Measurements from ENCODE around the gene CD247.
A peak's percentile ranks its signal among the peaks of the same experiment; 100 is the strongest.

CD247 gene

DNA sequence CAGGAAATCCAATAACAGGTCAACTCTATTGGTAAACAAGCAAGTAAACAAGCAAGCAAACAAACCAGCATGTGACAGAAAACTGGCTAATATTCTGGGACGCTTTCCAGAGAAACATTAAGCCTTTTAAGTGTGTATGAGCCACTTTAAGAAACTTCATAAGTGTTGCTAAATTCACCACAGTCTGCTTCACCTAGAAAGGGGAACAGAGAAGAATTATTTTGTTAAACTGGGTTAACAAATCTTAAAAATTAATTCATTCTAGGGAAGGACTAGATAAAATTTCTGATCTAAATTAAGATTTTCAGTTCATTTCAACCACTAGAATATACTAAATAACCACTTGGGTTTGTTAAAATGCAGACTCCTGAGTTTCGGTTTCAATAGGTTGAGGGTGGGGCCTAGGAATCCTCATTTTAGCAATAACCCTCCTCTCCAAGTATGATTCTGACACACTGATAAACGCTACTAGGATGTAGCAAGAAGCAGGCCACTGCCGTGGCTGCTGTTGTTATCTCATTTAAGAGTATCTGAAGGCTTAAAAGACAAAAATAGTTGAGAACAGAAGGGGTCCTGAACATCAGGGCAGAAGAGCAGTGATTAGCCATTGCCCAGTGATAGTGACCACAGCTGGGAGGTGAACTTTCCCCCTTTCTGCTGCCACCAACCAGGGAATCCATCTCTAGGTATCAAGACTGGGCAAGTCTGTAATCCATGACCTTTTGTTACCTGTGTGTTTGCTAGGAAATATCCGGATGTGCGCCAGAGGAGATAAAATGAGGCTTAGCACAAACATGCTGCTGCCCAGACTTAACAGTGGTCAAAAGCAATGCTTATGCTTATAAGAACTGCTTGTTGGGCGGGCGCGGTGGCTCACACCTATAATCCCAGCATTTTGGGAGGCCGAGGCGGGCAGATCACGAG lies 24.0 kb upstream of the CD247 start:
- DNase-seq: no peak

DNA sequence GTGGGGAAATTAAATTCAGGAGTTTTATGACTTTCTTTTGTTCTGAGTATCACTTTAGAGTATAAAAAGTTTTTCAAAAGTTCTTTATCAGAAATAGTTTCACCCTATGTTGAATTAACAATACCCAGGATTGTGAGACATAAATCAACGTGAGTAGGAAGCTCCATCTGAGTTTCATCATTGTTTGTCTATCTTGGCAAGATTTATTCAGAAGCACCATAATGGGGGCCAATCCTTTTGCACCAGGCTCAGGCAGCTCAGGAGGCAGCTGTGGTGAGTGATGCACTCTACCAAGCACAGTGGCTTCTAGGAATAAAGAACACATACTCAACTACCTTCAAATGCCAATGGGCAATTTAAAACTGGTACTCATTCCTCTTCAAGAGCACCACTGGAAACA lies 23.3 kb upstream of the CD247 start:
- DNase-seq: no peak

DNA sequence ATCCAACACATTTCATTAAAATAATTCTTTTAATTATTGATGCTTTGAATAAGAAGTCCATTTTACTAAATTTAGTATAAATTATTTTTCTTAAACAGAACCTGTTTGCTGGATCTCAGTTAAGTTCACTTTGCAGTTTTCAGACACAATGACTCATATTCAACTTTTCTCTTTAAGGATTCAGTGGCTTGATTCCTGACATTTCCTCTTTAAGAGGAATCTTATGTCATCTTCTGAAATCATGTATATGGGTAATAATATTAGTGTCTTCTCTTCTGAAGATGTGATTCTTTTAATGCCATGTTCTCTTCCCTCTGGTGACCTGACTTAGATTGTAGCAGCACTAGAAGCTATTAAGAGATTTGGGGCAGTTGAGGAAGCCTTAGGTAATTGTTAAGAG lies 22.7 kb upstream of the CD247 start:
- no peak for DNase-seq

GRCh38 chr1:167538657-167539056 lies 20.3 kb upstream of the CD247 start:
- no peak for DNase-seq

- peak; percentile 5 for DNase-seq
These were observed 15.5 kb upstream of the CD247 start for GRCh38 chr1:167533851-167534300.

DNA sequence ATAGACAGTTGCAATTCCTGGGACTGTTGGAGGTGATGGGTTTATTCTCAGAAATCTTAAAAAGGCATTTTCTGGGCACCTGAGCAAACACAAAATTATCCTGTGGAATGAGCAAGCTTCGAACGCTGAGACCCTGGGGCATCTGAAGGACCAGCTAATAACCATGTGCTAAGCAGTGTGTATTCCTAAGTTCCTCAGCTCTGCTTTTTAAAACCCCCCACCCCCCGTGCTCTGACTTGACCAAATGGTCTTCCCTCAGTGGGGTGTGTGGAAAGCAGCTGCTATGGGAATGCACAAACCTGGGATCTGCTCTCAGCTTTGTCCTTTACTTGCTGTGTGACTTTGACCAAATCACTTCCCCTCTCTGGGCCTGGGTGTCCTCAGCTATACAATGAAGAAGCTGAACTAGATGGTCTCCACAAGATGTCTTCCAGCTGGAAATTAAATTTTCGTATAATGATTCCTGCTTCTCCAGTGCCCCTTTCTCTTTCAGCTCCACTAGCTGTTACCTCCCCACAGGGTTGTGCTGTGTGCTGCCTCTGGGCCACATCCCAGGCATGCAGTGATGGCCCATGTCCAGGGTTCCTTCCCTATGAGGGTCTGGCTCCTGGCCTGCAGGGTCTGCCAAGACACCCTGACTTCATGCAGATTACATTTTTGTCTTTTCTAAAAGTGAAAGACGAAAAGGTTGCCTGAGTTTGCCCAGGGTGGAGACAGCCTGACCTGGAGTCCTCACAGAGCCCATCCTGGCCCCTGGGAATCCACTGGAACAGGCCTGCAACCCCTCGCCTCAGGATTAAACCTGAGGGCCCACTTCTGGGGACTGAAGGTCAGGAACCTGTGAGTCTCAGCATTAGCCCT lies 14.9 kb upstream of the CD247 start:
- DNase-seq: no peak

DNA sequence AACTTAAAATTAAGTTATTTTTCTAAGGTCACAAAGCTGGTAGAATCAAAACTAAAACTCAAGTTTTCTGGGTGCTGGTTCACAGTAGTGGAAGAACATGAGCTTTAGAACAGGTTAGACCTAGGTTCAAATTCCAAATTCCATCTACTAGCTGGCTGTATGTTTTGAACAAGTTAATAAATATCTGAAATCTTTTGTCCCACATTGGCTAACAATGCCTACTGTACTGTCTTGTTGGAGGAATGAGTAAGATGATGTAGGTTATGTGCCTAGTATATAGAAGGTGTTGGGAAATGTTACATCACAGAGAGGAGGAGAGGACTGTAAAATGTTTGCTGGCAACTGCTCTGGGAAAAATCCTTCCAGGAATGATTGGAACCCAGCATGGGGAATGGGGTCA lies 14.0 kb upstream of the CD247 start:
- DNase-seq: no peak

DNA sequence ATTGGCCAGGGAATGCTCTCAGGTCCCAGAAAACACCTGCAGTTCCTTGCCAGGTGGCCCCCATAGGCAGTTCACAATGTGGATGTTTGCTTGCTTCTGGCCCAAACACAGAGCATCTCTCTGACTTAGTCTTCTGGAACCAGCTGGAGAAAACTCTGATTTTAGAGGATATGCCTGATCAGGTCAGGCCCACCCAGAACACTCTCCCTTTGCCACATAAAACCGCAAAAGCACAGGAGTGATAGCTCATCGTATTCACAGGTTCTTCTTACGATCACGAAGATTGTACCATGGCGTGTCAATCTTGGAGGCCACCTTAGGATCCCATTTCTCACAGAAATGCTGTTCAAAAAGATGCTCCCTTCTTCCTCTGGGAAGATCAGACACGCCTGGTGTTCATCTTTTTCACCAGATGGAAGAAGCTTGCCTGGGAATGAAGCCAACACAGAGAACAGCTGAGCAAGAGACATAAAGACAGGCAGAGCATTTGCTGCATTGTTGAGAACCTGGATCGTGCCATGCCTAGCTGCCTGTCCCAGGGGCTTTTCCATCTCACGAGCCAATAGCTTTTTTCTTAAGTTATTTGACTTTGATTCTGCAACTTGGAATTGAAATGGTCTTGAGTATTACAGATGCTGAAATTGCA lies 11.6 kb upstream of the CD247 start:
- no peak for DNase-seq

DNA sequence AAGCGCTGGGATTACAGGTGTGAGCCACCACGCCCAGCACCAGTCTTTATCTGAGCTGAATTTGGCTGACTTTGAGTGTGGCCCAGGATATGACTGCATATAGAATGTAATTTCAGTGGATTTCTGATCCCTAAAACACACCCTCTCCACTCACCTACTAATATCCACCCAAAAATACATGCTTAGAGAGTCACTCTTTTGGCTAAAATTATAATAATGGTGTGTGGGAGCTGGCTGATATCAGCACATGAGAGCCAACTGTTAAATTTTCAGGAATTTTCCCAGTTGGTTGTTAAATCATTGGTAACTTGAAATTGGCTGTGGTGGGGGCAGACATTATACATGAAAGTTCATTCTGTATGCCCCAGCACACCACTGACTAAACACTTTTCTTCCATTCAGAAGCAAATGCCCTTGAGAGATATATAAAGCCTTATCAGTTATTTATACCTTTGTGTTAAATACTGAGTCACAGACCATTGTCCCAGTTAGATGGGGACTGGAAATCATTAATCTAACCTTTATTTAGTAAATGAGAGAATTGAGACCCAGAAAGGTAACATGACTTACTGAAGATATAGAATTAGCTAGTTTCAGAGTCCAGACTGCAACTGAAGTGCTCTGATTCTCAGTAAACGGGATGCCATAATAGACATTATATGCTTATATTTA lies 9.9 kb upstream of the CD247 start:
- DNase-seq: no peak

- no peak for DNase-seq
These were observed 8.5 kb upstream of the CD247 start for GRCh38 chr1:167526667-167527383.

- no peak for DNase-seq
These were observed 6.3 kb upstream of the CD247 start for GRCh38 chr1:167524651-167525050.

- no peak for DNase-seq
These were observed 3.9 kb upstream of the CD247 start for GRCh38 chr1:167522246-167522645.

DNA sequence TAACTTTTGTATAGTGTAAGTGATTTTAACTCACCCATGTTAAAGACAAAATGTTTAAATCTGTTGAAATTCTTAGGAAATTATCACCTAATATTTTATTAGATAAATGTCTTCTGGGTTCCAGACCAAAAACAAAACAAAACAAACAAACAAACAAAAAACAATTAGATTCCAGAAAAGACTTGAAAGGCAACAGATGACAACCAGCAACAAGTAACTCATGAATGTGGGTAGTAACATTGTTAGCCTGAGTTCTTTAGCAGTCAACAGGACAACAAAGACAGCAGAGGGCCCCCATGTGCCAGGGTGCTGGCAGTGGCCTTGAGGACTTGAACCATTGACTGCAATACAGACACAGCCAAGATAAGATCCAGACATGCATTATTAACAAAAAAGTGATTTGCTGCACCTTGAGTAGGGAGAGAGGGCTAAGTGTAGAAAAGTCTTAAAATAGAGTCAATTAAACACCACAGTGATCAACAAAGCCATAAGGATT lies 2.4 kb upstream of the CD247 start:
- no peak for DNase-seq

DNA sequence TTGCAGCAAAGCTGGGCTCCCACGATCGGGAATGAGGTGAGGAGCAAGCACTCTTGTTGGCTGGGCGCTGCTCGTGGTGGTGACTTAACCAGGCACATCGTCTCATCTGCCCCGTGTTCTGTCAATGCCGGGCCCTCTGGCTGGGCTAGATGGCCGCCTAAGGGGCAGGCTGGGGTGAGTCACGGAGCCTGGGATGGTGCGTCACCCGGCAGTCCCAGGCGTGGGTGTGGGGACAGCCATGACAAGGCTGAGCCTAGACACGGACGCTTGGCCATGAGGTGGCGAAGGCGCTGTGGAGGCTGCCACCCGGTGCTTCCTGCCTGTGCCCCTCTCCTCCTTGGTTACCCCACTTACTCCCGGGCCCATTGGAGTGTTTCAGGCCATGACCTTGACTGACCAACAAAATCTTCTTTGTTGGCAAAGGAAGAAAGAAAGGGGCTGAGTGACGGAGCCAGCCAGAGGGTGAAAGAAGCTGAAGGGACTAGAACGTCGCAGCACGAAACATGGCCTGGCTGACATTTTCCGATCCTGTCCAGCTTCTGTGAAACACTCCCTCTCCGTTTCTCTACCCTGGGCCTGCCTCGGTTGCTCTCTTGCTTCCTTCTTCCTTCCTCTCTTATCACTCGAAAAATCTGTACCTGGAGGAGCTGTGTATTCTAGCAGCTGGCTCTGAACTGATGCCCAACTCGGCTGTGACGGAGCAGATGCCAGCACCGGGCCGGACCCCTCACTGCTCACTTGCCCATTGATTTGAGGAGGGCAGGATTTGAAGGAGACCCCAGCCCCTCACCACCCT lies 596 bp downstream of the CD247 start:
- DNase-seq: no peak

DNA sequence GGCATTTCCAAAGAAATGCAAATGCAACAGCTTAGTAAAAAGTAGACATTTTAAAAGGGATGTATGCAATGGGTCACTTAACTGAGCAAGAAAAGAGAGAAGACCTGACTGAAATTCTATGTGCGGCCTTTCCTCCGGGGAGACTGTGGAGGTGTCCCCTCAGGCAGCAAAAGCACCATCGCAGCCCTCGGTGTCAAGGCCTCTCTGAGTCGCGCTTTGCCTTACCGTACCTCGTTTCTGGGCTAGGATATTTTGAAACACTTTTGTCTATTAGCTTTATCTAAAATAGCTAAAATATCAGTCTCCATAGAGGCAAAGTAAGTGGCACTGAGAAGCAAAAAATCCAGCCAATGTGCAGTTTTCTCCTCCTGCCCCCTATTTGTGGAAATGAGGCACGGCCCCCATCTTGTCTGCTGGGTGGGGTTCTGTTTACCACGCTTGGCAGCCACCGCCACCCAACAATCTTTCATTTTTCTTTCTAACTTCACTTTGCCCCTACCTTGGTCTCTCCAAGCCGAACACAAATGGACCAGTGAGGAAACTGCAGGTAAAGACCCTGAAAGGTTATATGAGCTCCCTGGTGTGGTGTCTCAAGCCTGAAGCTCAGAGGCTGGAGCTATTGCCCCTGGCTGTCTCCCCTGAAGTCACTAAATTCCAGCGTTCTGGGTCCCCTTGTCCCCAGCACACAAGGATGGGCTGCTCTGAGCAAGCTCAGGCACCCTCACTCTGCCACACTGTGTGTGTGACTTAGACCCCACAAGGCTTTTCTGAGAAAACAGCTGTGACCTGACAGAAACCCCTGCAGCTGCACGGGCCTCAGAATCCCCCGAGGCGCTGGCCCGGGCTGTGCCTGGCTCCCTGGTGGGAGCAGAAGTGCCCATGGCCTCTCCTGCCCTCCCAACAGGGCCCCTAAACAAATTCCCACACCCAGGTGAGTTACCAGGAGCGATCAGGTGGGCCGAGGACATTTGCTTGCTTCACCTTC lies 1.6 kb downstream of the CD247 start:
- DNase-seq: no peak

DNA sequence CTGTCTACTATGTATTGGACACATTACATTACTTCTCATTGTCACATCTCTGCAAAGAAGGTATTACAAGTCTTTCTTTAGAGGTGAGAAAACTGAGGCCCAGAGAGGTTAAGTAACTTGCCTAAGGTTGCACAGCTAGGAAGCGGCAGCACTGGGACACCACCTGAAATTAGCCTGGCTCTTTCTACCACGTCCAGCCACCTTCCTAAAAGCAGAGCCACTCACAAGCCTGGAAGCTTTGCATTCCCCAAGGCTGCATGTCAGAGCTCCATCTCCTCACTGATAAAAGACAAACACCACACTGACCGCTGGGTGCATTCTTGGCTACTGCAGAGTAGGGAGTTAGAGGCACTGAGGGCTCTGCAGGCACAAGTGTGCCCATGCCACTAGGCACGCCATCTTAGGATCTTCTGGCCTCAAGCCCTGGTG lies 2.4 kb downstream of the CD247 start:
- DNase-seq: no peak

DNA sequence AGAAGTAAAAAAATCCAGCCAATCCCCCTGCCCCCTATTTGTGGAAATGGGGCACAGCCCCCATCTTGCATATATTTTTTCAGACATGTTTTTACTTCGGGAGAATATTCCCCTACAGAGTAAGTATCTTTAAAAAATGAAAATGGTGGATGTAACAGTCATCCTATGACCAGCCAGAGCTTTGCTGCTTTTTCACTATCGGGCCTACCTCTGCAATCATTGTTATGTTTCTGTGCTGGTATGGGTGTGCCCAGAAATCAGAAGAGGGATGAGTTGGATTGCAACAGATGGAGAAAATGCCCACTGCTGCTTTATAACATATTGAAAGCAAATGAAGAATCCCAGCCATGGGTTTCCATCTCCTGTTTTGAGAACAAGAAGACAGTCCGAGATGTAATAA lies 2.9 kb downstream of the CD247 start:
- no peak for DNase-seq

- DNase-seq: no peak
These were observed 4.0 kb downstream of the CD247 start for GRCh38 chr1:167514288-167514687.

GRCh38 chr1:167512046-167512654 lies 6.2 kb downstream of the CD247 start:
- no peak for DNase-seq
